ENCODE measurements around the gene CSF3R. TPM values are rescaled to one million over a fixed set of nuclear protein-coding genes. Genes with fewer than 3 reads are reported as not detected.

The CSF3R gene
- total RNA-seq, 2 donors from 2014 or later = 3.9 to 17.0 TPM

DNA sequence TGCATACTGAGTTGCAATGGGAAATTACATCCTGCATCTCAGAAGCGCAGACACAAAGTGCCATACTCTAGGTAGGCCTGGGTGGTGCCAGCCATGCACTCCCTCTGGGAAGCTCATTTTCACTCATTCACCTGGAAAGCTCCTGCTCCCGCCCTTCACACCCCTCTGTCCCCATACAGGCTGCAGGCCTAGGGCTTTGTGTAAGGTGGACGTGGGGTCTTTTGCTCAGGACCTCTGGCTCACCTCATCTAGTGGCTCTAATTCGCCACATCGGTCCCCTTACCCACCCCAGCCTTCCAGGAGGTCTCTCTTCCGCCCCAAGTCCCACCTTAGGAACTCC, 19.3 kb downstream of the CSF3R start:
- peak overlapping the region; percentile 59 to 71 for H3K4me3 ChIP-seq
- WGBS = 9% methylated on average over 6 of the region's 6 CpGs
- H3K9me3 ChIP-seq = no peaks in the 10 kb centered on the region
- H3K4me1 ChIP-seq (replicated peaks) = no peaks in the 10 kb centered on the region
- no peak for DNase-seq (ENCODE audit: low spot score)
- no peaks in the 10 kb centered on the region for H3K27me3 ChIP-seq (replicated peaks; ENCODE audit: insufficient read depth)
- no peaks in the 10 kb centered on the region for H3K36me3 ChIP-seq
- intact Hi-C loops (cut with DNase I) = no loop called here
- TF ChIP-seq POLR2AphosphoS5 (IDR thresholded peaks at IDR 0.05) = no peak
- TF ChIP-seq, protein P1, sequence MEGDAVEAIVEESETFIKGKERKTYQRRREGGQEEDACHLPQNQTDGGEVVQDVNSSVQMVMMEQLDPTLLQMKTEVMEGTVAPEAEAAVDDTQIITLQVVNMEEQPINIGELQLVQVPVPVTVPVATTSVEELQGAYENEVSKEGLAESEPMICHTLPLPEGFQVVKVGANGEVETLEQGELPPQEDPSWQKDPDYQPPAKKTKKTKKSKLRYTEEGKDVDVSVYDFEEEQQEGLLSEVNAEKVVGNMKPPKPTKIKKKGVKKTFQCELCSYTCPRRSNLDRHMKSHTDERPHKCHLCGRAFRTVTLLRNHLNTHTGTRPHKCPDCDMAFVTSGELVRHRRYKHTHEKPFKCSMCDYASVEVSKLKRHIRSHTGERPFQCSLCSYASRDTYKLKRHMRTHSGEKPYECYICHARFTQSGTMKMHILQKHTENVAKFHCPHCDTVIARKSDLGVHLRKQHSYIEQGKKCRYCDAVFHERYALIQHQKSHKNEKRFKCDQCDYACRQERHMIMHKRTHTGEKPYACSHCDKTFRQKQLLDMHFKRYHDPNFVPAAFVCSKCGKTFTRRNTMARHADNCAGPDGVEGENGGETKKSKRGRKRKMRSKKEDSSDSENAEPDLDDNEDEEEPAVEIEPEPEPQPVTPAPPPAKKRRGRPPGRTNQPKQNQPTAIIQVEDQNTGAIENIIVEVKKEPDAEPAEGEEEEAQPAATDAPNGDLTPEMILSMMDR (IDR thresholded peaks at IDR 0.05) = no peak
- TF ChIP-seq POLR2A (IDR thresholded peaks at IDR 0.05) = no peak
- H3K27ac ChIP-seq = peak overlapping the region; percentile 78 to 89

DNA sequence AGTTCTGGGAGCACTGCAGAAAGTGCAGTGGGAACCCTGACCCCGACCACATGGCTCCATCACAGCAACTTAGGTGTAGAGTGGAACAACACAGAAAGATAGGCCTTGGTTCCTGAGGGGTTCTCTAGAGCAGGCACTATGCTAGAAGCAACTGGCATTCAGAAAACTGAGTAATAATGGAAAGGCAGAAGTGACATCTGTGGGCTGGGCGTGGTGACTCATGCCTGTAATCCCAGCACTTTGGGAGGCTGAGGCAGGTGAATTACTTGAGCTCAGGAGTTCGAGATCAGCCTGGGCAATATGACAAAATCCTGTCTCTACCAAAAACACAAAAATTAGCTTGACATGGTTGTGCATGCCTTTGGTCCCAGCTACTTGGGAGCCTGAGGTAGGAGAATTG, 23.8 kb downstream of the CSF3R start:
- H3K4me3 ChIP-seq = no peak overlapping the region
- no peaks in the 10 kb centered on the region for H3K27me3 ChIP-seq (replicated peaks; ENCODE audit: insufficient read depth)
- no peak overlapping the region for H3K27ac ChIP-seq
- DNase-seq (ENCODE audit: low spot score) = no peak
- TF ChIP-seq POLR2A (IDR thresholded peaks at IDR 0.05) (no peak), POLR2AphosphoS5 (IDR thresholded peaks at IDR 0.05) (no peak)
- WGBS = 82% methylated on average over 3 of the region's 3 CpGs
- no peaks in the 10 kb centered on the region for H3K9me3 ChIP-seq
- H3K36me3 ChIP-seq = peaks cover 0 to 11% of the 10 kb centered on the region in 2 donors
- no peaks in the 10 kb centered on the region for H3K4me1 ChIP-seq (replicated peaks)
- intact Hi-C loops (cut with DNase I) = no loop called here

DNA sequence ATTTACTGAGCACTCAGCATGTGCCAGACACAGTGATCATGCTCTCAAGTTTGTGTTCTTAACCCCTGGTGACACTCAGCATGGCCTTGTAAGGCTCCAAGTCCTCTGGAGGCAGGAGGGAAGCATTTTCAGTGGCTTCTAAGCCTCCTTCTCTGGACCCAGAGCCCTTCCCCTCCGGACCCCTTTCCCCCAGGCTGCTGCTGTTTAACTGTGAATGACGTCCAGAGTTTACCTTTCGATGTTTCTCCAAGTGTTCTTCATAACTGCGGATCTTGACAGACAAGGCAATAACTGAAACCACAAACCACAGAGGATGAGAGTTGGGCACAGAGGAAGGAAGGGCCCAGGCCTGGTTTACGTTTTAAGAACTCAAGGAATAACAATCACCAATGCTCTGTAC, 25.0 kb downstream of the CSF3R start:
- TF ChIP-seq POLR2AphosphoS5 (IDR thresholded peaks at IDR 0.05) = no peak
- no peak for TF ChIP-seq POLR2A (IDR thresholded peaks at IDR 0.05)
- TF ChIP-seq, protein P1 (IDR thresholded peaks at IDR 0.05) = no peak
- Histone ChIP-seq H3K27ac (no peak overlapping the region), H3K9me3 (no peaks in the 10 kb centered on the region), H3K4me3 (no peak overlapping the region), H3K27me3 (replicated peaks; ENCODE audit: insufficient read depth) (no peaks in the 10 kb centered on the region), H3K4me1 (replicated peaks) (no peaks in the 10 kb centered on the region), H3K36me3 (peaks cover 0 to 11% of the 10 kb centered on the region in 2 donors)
- DNase-seq (ENCODE audit: low spot score) = no peak
- 62% methylated on average over 5 of the region's 5 CpGs for WGBS
- intact Hi-C loops (cut with DNase I) = no loop called here

DNA sequence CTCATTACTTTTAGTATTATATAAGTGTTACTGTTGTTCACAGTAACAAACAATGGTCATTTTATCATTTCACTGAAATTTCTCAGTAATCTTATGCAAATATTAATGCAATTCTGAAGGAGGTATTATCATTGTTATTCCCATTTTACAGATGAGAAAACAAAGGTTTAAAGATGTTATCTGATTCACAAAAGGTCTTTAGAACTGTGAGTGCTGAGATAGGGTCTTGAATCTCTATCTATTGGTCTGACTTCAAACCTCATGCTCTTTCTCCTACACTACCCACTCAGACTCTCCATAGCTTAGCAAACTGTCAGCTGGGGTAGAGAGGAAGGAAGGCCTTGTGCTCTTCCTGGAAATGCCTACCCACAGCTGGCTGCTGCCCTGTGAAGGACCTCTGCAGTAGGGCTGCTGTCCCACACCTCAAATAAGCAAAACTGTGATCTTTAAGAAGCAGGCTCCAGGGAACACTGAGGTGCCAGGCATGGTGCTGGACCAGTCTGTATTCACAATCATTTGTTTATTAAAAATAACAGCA, 26.3 kb downstream of the CSF3R start:
- intact Hi-C loops (cut with DNase I) = no loop called here
- no peak overlapping the region for H3K27ac ChIP-seq
- H3K4me3 ChIP-seq = no peak overlapping the region
- H3K9me3 ChIP-seq = no peaks in the 10 kb centered on the region
- no peaks in the 10 kb centered on the region for H3K27me3 ChIP-seq (replicated peaks; ENCODE audit: insufficient read depth)
- H3K4me1 ChIP-seq (replicated peaks) = no peaks in the 10 kb centered on the region
- peaks cover 0 to 11% of the 10 kb centered on the region in 2 donors for H3K36me3 ChIP-seq
- TF ChIP-seq POLR2AphosphoS5 (IDR thresholded peaks at IDR 0.05) (no peak), POLR2A (IDR thresholded peaks at IDR 0.05) (no peak)
- TF ChIP-seq, protein P1 (IDR thresholded peaks at IDR 0.05) = no peak
- DNase-seq (ENCODE audit: low spot score) = no peak

DNA sequence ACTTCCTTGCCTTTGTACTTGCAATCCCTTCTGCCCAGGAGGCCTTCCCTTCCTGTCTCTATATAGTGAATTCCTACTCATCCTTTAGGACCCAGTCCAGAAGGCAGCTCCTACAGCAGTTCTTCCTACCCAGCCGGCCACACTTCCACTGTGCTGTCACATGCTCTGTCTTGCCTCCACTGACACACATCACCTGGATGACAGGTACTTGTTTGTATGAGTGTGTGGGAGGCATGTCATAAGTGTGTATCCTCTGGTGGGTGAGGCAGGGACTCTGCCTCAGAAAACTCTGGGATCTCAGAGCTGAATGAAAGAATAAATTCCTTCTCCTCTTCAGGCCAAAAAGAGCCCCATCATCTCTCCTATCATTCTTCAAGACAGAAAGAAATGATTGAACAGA, 27.3 kb downstream of the CSF3R start:
- H3K27ac ChIP-seq = no peak overlapping the region
- TF ChIP-seq POLR2A (IDR thresholded peaks at IDR 0.05) (no peak), POLR2AphosphoS5 (IDR thresholded peaks at IDR 0.05) (no peak)
- TF ChIP-seq, protein P1 (IDR thresholded peaks at IDR 0.05) = no peak
- H3K4me1 ChIP-seq (replicated peaks) = no peaks in the 10 kb centered on the region
- H3K27me3 ChIP-seq (replicated peaks; ENCODE audit: insufficient read depth) = no peaks in the 10 kb centered on the region
- 53% methylated on average over 1 of the region's 1 CpG for WGBS
- no peak for DNase-seq (ENCODE audit: low spot score)
- no peaks in the 10 kb centered on the region for H3K9me3 ChIP-seq
- H3K4me3 ChIP-seq = no peak overlapping the region
- intact Hi-C loops (cut with DNase I) = no loop called here
- H3K36me3 ChIP-seq = peaks cover 0 to 11% of the 10 kb centered on the region in 2 donors

Data from prostate gland (tissue), 2 donors.